CD8-positive, alpha-beta memory T cell (primary cell): Measurements from ENCODE around the gene AP4S1. TPM values are rescaled to one million over a fixed set of nuclear protein-coding genes. Genes with fewer than 3 reads are reported as not detected.
"Not testable (repeated sequence)": the region's sequence is repeated elsewhere in the genome, so short reads cannot be mapped to it uniquely, and the experiment has no call there.

Experiments used
- CTCF ChIA-PET: fragments of 350-600 bp; sonication (Branson Sonifier 250); formaldehyde crosslinking; loops from one replicate; lab custom pipeline; 2021; ENCODE audit warnings: antibody characterized with exemption; lab: Charles Lee
- POLR2A ChIA-PET: fragments of 350-600 bp; sonication (Branson Sonifier 250); formaldehyde crosslinking; loops from one replicate; lab custom pipeline; 2021; ENCODE audit warnings: antibody characterized with exemption; lab: Charles Lee
- DNase-seq, 5 donors: peaks; one replicate each; pipeline versions ENCODE4 v3.0.0 to v3.0.0-alpha.2; 2020 to 2022; ENCODE audit warnings: mixed read lengths in 1 of 5
- H3K27ac ChIP-seq: one replicate; pipeline ENCODE4 v1.7.0; 2013; ENCODE audit warnings: low read depth, mild to moderate bottlenecking, low read length, moderate library complexity
- H3K27me3 ChIP-seq: 2 replicates; pipeline ENCODE4 v1.7.0; 2013; ENCODE audit warnings: low read length, mild to moderate bottlenecking; ENCODE audit not compliant: insufficient read depth, poor library complexity, severe bottlenecking
- H3K36me3 ChIP-seq: 2 replicates; pipeline ENCODE4 v1.7.0; 2013; ENCODE audit warnings: mild to moderate bottlenecking, low read length, moderate library complexity; ENCODE audit not compliant: insufficient read depth
- H3K4me1 ChIP-seq: 2 replicates; pipeline ENCODE4 v1.7.0; 2013; ENCODE audit warnings: mild to moderate bottlenecking, low read length, moderate library complexity; ENCODE audit not compliant: insufficient read depth
- H3K4me3 ChIP-seq: 2 replicates; pipeline ENCODE4 v1.7.0; 2013; ENCODE audit warnings: mild to moderate bottlenecking, low read length
- H3K9me3 ChIP-seq: 2 replicates; pipeline ENCODE4 v1.7.0; 2013; ENCODE audit warnings: mild to moderate bottlenecking, low read length
- H3K27ac Mint-ChIP-seq, 8 donors: one replicate each; pipeline ENCODE4 v1.8.0; 2020 to 2021; ENCODE audit warnings: mixed read lengths in 8 of 8, mild to moderate bottlenecking in 6 of 8, inconsistent platforms in 3 of 8, moderate library complexity in 3 of 8
- H3K27me3 Mint-ChIP-seq, 2 donors: one replicate each; pipeline ENCODE4 v1.8.0; 2020 to 2021; ENCODE audit warnings: mixed read lengths in 2 of 2, mild to moderate bottlenecking in 1 of 2, moderate library complexity in 1 of 2
- H3K36me3 Mint-ChIP-seq, 3 donors: one replicate each; pipeline ENCODE4 v1.8.0; 2020 to 2021; ENCODE audit warnings: mixed read lengths in 3 of 3, inconsistent platforms in 1 of 3, mild to moderate bottlenecking in 1 of 3
- H3K4me1 Mint-ChIP-seq, 3 donors: one replicate each; pipeline ENCODE4 v1.8.0; 2020 to 2021; ENCODE audit warnings: mixed read lengths in 3 of 3, inconsistent platforms in 1 of 3, mild to moderate bottlenecking in 1 of 3
- H3K4me3 Mint-ChIP-seq, 7 donors: one replicate each; pipeline ENCODE4 v1.8.0; 2020 to 2021; ENCODE audit warnings: mixed read lengths in 7 of 7, mild to moderate bottlenecking in 6 of 7, moderate library complexity in 4 of 7, inconsistent platforms in 2 of 7
- H3K9me3 Mint-ChIP-seq, 5 donors: one replicate each; pipeline ENCODE4 v1.8.0; 2020 to 2022; ENCODE audit warnings: mixed read lengths in 5 of 5, mild to moderate bottlenecking in 3 of 5, moderate library complexity in 2 of 5, inconsistent platforms in 1 of 5
- polyA plus RNA-seq: library from polyadenylated mRNA; unstranded; fragments of 300-500 nt; fragmentation: Illumina TruSeq; gene quantifications from one replicate; pipeline ENCODE4 v1.2.3, GENCODE V29; 2021
- total RNA-seq, 2 experiments: library from RNA; stranded (reverse); gene quantifications; one replicate each; pipeline ENCODE4 v1.2.3, GENCODE V29; 2021

The AP4S1 gene
- total and polyA plus RNA-seq, 3 experiments from 2014 or later = 7.1 to 10.8 (median 9.9) TPM

- ChIA-PET POLR2A (no interaction called here), CTCF (no interaction called here)
- Histone ChIP-seq H3K27me3 (no peaks in the 10 kb centered on the region), H3K27ac (no peak overlapping the region), H3K36me3 (no peaks in the 10 kb centered on the region), H3K4me3 (no peak overlapping the region), H3K4me1 (no peaks in the 10 kb centered on the region), H3K9me3 (no peaks in the 10 kb centered on the region)
- no peaks in the 10 kb centered on the region for H3K27me3 Mint-ChIP-seq
- H3K27ac Mint-ChIP-seq = no peak overlapping the region
- no peaks in the 10 kb centered on the region for H3K9me3 Mint-ChIP-seq
- no peak for DNase-seq
- H3K36me3 Mint-ChIP-seq = peaks cover 0 to 9% (median 8%) of the 10 kb centered on the region in 3 donors
- no peak overlapping the region for H3K4me3 Mint-ChIP-seq
- peaks cover 4 to 21% (median 8%) of the 10 kb centered on the region in 3 donors for H3K4me1 Mint-ChIP-seq
Measured at GRCh38 chr14:31047503-31047902, 22.1 kb downstream of the AP4S1 start.

- Histone ChIP-seq H3K9me3 (no peaks in the 10 kb centered on the region), H3K27ac (no peak overlapping the region), H3K27me3 (no peaks in the 10 kb centered on the region), H3K4me3 (no peak overlapping the region), H3K4me1 (no peaks in the 10 kb centered on the region), H3K36me3 (no peaks in the 10 kb centered on the region)
- ChIA-PET CTCF (no interaction called here), POLR2A (interaction anchor here (0.7 kb wide), 1 partner anchor 337 kb away, joined by 3 read pairs; no protein-coding TSS in a partner anchor)
- Mint-ChIP-seq H3K4me1 (peaks cover 4 to 15% (median 5%) of the 10 kb centered on the region in 3 donors), H3K27me3 (no peaks in the 10 kb centered on the region), H3K9me3 (no peaks in the 10 kb centered on the region), H3K36me3 (peaks cover 0 to 13% (median 7%) of the 10 kb centered on the region in 3 donors), H3K27ac (no peak overlapping the region), H3K4me3 (no peak overlapping the region)
- DNase-seq = no peak
Measured at GRCh38 chr14:31051023-31051422, 25.6 kb downstream of the AP4S1 start.

- H3K27ac ChIP-seq = no peak overlapping the region
- Mint-ChIP-seq H3K27me3 (no peaks in the 10 kb centered on the region), H3K27ac (no peak overlapping the region), H3K4me1 (peaks cover 4 to 10% (median 5%) of the 10 kb centered on the region in 3 donors), H3K36me3 (peaks cover 0 to 13% (median 7%) of the 10 kb centered on the region in 3 donors), H3K4me3 (no peak overlapping the region), H3K9me3 (no peaks in the 10 kb centered on the region)
- no peaks in the 10 kb centered on the region for H3K4me1 ChIP-seq
- ChIA-PET POLR2A (no interaction called here), CTCF (no interaction called here)
- no peak overlapping the region for H3K4me3 ChIP-seq
- no peaks in the 10 kb centered on the region for H3K27me3 ChIP-seq
- H3K9me3 ChIP-seq = no peaks in the 10 kb centered on the region
- no peak for DNase-seq
- no peaks in the 10 kb centered on the region for H3K36me3 ChIP-seq
Measured at GRCh38 chr14:31051511-31051910, 26.1 kb downstream of the AP4S1 start.

GRCh38 chr14:31052905-31053586, 27.6 kb downstream of the AP4S1 start:
- POLR2A ChIA-PET, H3K4me3 Mint-ChIP-seq, H3K4me1 Mint-ChIP-seq, H3K9me3 ChIP-seq, H3K36me3 ChIP-seq, H3K27me3 ChIP-seq, H3K27me3 Mint-ChIP-seq, H3K27ac Mint-ChIP-seq, H3K4me1 ChIP-seq, H3K9me3 Mint-ChIP-seq, H3K4me3 ChIP-seq, H3K27ac ChIP-seq, DNase-seq: not testable (repeated sequence)
- CTCF ChIA-PET = interaction anchor here (1.0 kb wide), 1 partner anchor 13 kb away, joined by 5 read pairs; no protein-coding TSS in a partner anchor
- peaks cover 0 to 11% (median 7%) of the 10 kb centered on the region in 3 donors for H3K36me3 Mint-ChIP-seq

GRCh38 chr14:31057035-31057434, 31.6 kb downstream of the AP4S1 start:
- H3K4me1 Mint-ChIP-seq = peaks cover 8 to 16% (median 13%) of the 10 kb centered on the region in 3 donors
- H3K4me1 ChIP-seq = no peaks in the 10 kb centered on the region
- no peak overlapping the region for H3K4me3 ChIP-seq
- ChIA-PET POLR2A (no interaction called here), CTCF (no interaction called here)
- H3K27me3 Mint-ChIP-seq = no peaks in the 10 kb centered on the region
- no peaks in the 10 kb centered on the region for H3K36me3 ChIP-seq
- no peaks in the 10 kb centered on the region for H3K27me3 ChIP-seq
- peaks cover 0 to 3% (median 1%) of the 10 kb centered on the region in 3 donors for H3K36me3 Mint-ChIP-seq
- H3K27ac Mint-ChIP-seq = no peak overlapping the region
- no peak overlapping the region for H3K4me3 Mint-ChIP-seq
- no peak overlapping the region for H3K27ac ChIP-seq
- no peak for DNase-seq
- H3K9me3 ChIP-seq = no peaks in the 10 kb centered on the region
- no peaks in the 10 kb centered on the region for H3K9me3 Mint-ChIP-seq

GRCh38 chr14:31057701-31058364, 32.4 kb downstream of the AP4S1 start:
- ChIA-PET CTCF (no interaction called here), POLR2A (no interaction called here)
- Mint-ChIP-seq H3K4me1 (peaks cover 8 to 16% (median 13%) of the 10 kb centered on the region in 3 donors), H3K9me3 (no peaks in the 10 kb centered on the region), H3K4me3 (no peak overlapping the region), H3K36me3 (peaks cover 0 to 3% (median 1%) of the 10 kb centered on the region in 3 donors), H3K27ac (no peak overlapping the region), H3K27me3 (no peaks in the 10 kb centered on the region)
- no peak for DNase-seq
- no peaks in the 10 kb centered on the region for H3K9me3 ChIP-seq
- no peaks in the 10 kb centered on the region for H3K27me3 ChIP-seq
- no peak overlapping the region for H3K27ac ChIP-seq
- no peaks in the 10 kb centered on the region for H3K4me1 ChIP-seq
- no peak overlapping the region for H3K4me3 ChIP-seq
- no peaks in the 10 kb centered on the region for H3K36me3 ChIP-seq

GRCh38 chr14:31059152-31059924, 33.9 kb downstream of the AP4S1 start:
- H3K9me3 Mint-ChIP-seq = no peaks in the 10 kb centered on the region
- Histone ChIP-seq H3K4me3 (no peak overlapping the region), H3K27me3 (no peaks in the 10 kb centered on the region), H3K4me1 (no peaks in the 10 kb centered on the region), H3K27ac (no peak overlapping the region), H3K36me3 (no peaks in the 10 kb centered on the region), H3K9me3 (no peaks in the 10 kb centered on the region)
- H3K36me3 Mint-ChIP-seq = peaks cover 0 to 2% (median 1%) of the 10 kb centered on the region in 3 donors
- no peak overlapping the region for H3K4me3 Mint-ChIP-seq
- H3K27me3 Mint-ChIP-seq = no peaks in the 10 kb centered on the region
- POLR2A ChIA-PET = no interaction called here
- peaks cover 8 to 16% (median 13%) of the 10 kb centered on the region in 3 donors for H3K4me1 Mint-ChIP-seq
- H3K27ac Mint-ChIP-seq = peak overlapping the region in 1 of 8 donors; percentile 11
- DNase-seq = no peak
- CTCF ChIA-PET = no interaction called here
